Adrenal gland (tissue), 12 donors: ENCODE measurements around the gene CTNND2. TPM values are rescaled to one million over a fixed set of nuclear protein-coding genes. Genes with fewer than 3 reads are reported as not detected.
"Not testable (repeated sequence)": the region's sequence is repeated elsewhere in the genome, so short reads cannot be mapped to it uniquely, and the experiment has no call there.

Source experiments
- DNase-seq, 7 donors: peaks; one replicate each; pipeline ENCODE4 v3.0.0-alpha.2; 2019 to 2020
- H3K27ac ChIP-seq, 5 donors: fragments of 200-600 bp; sonication (generic) in 4 of 5; 1 replicate in 3 of 5; 2 replicates in 2 of 5; pipeline versions ENCODE4 v1.5.1 to v1.8.0; 2016 to 2020; ENCODE audit warnings: mild to moderate bottlenecking in 1 of 5
- H3K27me3 ChIP-seq: fragments of 200-600 bp; 2 replicates; pipeline ENCODE4 v1.8.0; 2021
- H3K36me3 ChIP-seq, 2 donors: fragments of 200-600 bp; replicated peaks in 1 of 2; 1 replicate in 1 of 2; 2 replicates in 1 of 2; pipeline versions ENCODE4 v1.5.1 to v1.8.0; 2018 to 2022
- H3K4me1 ChIP-seq, 2 donors: fragments of 200-600 bp; replicated peaks in 1 of 2; 1 replicate in 1 of 2; 2 replicates in 1 of 2; pipeline versions ENCODE4 v1.5.1 to v1.8.0; 2018 to 2021
- H3K4me3 ChIP-seq, 4 donors: fragments of 200-600 bp; sonication (generic) in 3 of 4; one replicate each; pipeline ENCODE4 v1.5.1; 2016 to 2018
- H3K9me3 ChIP-seq, 3 donors: fragments of 200-600 bp; sonication (generic) in 1 of 3; replicated peaks in 1 of 3; 1 replicate in 2 of 3; 2 replicates in 1 of 3; pipeline versions ENCODE4 v1.5.1 to v1.8.0; 2016 to 2021
- POLR2A ChIP-seq, 2 donors: fragments of 450-650 bp; IDR thresholded peaks; one replicate each; pipeline ENCODE4 v1.6.1; 2017; ENCODE audit warnings: antibody characterized with exemption in 2 of 2, mild to moderate bottlenecking in 2 of 2, moderate library complexity in 1 of 2
- WGBS, 4 donors: extraction: QIAGEN DNeasy Blood & Tissue Kit in 2 of 4; methylation state at CpG; one replicate each; pipeline versions ENCODE4 v1.1.5 to v1.1.7; 2013 to 2017; 5-methylcytosine and 5-hydroxymethylcytosine counted together
- intact Hi-C, 2 donors: fragments of 100-400 bp; cut with DNase I; formaldehyde crosslinking; loops; one replicate each; pipeline versions ENCODE4 v1.14.1 to v1.15.0; 2022 to 2023
- polyA plus RNA-seq, 3 donors: library from polyadenylated mRNA; stranded (reverse); fragments of 200-250 nt in 2 of 3; fragments of 350-450 nt in 1 of 3; fragmentation: Illumina TruSeq in 1 of 3; extraction: RNeasy Lipid Tissue Mini Kit (QIAGEN cat#74804) in 1 of 3; gene quantifications; one replicate each; pipeline ENCODE4 v1.2.3, GENCODE V29; 2013 to 2014
- total RNA-seq, 9 donors: library from RNA; depleted of rRNA in 4 of 9; stranded (reverse); fragments of >200 nt in 4 of 9; fragments of 120-200 nt in 1 of 9; fragmentation: NEBNext Ultra II Directional in 1 of 9; extraction: Animal tissue kit (Norgen Biotek cat#: 25700) in 1 of 9; gene quantifications; one replicate each; pipeline versions ENCODE4 v1.1.0 to v1.2.4, GENCODE V29; 2013 to 2023
- TF ChIP-seq, protein P1 (sequence below), 6 experiments: fragments of 450-650 bp in 4 of 6; fragments of 200-600 bp in 2 of 6; sonication (generic) in 1 of 6; IDR thresholded peaks; 1 replicate in 5 of 6; 2 replicates in 1 of 6; pipeline versions ENCODE4 v1.5.1 to v1.8.0; 2016 to 2021; ENCODE audit warnings: antibody characterized with exemption in 6 of 6, mild to moderate bottlenecking in 2 of 6, moderate library complexity in 1 of 6
- donor health status: healthy with polysubstance abuse.
- donor health status: Bipolar disorder and iron deficiency.
- donor health status: DM: yes; HTN: yes; CAD: no.
- donor health status: DM: no; HTN: no; CAD: no.
- donor health status: DM: no; HTN: no; CAD: no.
- donor health status: DM: yes; HTN: yes; CAD: no.

CTNND2 gene
- total and polyA plus RNA-seq, 12 donors, result 0.34 to 4.2 (median 1.1) TPM; not detected in 1

DNA sequence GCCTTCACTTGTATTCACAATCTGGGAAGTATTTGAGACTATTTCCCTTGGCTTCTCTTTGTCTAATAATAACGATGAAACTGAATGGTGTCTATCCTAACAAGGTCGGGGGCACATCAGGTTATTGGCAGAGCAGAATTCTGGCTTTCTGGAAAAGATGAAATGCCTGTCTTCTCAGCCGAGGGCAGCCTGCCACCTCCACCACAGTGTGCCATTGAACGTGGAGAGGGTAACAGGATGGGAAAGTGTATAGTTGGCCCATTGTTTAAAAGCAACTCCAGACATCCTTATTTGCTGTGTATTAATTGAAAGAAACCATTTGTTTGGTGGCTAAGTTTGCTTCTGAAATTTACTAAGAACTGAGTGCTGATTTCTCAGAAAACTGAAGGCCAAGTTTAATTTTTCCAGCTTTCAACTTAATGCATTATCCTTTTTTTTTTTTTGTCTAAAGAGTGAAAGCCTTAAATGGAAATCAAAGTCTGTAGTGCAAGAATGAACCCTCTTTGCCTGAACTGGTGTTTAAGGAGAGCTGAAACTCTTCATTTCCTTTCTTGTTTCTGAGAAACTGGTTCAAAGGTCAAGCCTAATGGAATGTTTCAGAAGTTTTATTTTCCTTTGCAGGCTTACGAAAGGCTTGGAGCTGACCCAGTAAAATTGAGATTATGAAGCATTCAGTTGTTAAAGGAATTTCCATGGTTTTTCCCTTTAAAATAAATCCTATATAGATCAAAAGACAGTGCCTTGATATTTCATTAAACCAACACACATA, 579.5 kb downstream of the CTNND2 start:
- no peaks in the 10 kb centered on the region for H3K27me3 ChIP-seq
- no peak overlapping the region for H3K4me3 ChIP-seq
- H3K36me3 ChIP-seq, result no peaks in the 10 kb centered on the region
- DNase-seq, result peak in 2 of 7 donors; percentile 11 to 19
- TF ChIP-seq, protein P1, sequence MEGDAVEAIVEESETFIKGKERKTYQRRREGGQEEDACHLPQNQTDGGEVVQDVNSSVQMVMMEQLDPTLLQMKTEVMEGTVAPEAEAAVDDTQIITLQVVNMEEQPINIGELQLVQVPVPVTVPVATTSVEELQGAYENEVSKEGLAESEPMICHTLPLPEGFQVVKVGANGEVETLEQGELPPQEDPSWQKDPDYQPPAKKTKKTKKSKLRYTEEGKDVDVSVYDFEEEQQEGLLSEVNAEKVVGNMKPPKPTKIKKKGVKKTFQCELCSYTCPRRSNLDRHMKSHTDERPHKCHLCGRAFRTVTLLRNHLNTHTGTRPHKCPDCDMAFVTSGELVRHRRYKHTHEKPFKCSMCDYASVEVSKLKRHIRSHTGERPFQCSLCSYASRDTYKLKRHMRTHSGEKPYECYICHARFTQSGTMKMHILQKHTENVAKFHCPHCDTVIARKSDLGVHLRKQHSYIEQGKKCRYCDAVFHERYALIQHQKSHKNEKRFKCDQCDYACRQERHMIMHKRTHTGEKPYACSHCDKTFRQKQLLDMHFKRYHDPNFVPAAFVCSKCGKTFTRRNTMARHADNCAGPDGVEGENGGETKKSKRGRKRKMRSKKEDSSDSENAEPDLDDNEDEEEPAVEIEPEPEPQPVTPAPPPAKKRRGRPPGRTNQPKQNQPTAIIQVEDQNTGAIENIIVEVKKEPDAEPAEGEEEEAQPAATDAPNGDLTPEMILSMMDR (IDR thresholded peaks at IDR 0.05), result no peak
- no peak for TF ChIP-seq POLR2A (IDR thresholded peaks at IDR 0.05)
- H3K27ac ChIP-seq, result peak overlapping the region in 4 of 5 donors; percentile 15 to 67 (median 44)
- intact Hi-C loops, result no loop called here
- peaks cover 7 to 26% of the 10 kb centered on the region in 2 donors for H3K4me1 ChIP-seq
- WGBS, 4 donors, result 26 to 42% (median 29%) methylated on average over 5 of the region's 5 CpGs
- H3K9me3 ChIP-seq, result no peaks in the 10 kb centered on the region

DNA sequence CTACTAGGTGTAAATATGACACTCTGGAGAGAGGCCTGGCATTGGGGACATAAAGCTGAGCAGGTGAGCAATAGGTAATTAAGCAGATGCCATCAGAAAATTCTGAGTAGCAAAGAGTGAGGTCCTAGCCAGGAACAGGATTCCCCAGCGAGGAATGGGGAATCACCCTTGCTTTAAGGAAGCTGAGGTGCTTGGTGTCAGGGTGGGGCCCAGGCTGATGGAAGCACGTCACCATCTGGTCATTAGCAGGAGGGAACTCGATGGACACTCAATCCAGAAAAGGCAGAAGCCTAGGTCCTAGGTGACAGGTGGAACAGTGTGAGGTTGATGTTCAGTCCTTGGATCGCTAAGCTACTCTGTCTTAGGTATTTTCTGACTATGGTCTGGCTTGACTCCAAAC, 580.5 kb downstream of the CTNND2 start:
- H3K36me3 ChIP-seq, result no peaks in the 10 kb centered on the region
- no peak overlapping the region for H3K4me3 ChIP-seq
- DNase-seq, result no peak
- TF ChIP-seq, protein P1 (IDR thresholded peaks at IDR 0.05), result no peak
- no peak for TF ChIP-seq POLR2A (IDR thresholded peaks at IDR 0.05)
- H3K4me1 ChIP-seq, result peaks cover 7 to 26% of the 10 kb centered on the region in 2 donors
- intact Hi-C loops, result no loop called here
- no peaks in the 10 kb centered on the region for H3K27me3 ChIP-seq
- H3K9me3 ChIP-seq, result no peaks in the 10 kb centered on the region
- peak overlapping the region in 3 of 5 donors; percentile 15 to 67 (median 62) for H3K27ac ChIP-seq
- WGBS, 4 donors, result 83 to 88% (median 84%) methylated on average over 4 of the region's 4 CpGs

DNA sequence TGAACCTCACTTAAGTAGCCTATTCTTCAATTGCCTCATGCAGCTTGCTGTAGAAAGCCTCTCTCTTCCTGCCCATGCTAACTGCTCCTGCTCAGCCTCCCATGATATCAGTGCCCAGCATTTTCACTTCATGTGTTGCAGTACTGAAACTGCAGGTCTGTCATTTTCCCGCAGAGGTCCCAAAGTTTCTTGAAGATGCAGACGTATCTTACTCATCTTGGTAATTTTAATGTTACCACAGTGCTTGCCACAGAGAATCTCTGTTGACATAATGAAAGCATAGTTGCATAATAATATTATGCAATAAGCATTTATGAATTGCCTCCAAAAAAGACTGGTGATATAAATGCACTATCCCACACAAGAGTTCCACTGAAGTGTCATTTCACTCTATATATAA, 582.1 kb downstream of the CTNND2 start:
- Histone ChIP-seq H3K36me3 (no peaks in the 10 kb centered on the region), H3K9me3 (no peaks in the 10 kb centered on the region), H3K27ac (no peak overlapping the region), H3K27me3 (no peaks in the 10 kb centered on the region), H3K4me1 (peaks cover 7 to 26% of the 10 kb centered on the region in 2 donors), H3K4me3 (no peak overlapping the region)
- intact Hi-C loops, result no loop called here
- DNase-seq, result peak in 3 of 7 donors; percentile 13 to 24 (median 17)
- WGBS, 4 donors, result 41 to 60% (median 44%) methylated on average over 2 of the region's 2 CpGs
- TF ChIP-seq POLR2A (IDR thresholded peaks at IDR 0.05), result no peak
- TF ChIP-seq, protein P1 (IDR thresholded peaks at IDR 0.05), result no peak

DNA sequence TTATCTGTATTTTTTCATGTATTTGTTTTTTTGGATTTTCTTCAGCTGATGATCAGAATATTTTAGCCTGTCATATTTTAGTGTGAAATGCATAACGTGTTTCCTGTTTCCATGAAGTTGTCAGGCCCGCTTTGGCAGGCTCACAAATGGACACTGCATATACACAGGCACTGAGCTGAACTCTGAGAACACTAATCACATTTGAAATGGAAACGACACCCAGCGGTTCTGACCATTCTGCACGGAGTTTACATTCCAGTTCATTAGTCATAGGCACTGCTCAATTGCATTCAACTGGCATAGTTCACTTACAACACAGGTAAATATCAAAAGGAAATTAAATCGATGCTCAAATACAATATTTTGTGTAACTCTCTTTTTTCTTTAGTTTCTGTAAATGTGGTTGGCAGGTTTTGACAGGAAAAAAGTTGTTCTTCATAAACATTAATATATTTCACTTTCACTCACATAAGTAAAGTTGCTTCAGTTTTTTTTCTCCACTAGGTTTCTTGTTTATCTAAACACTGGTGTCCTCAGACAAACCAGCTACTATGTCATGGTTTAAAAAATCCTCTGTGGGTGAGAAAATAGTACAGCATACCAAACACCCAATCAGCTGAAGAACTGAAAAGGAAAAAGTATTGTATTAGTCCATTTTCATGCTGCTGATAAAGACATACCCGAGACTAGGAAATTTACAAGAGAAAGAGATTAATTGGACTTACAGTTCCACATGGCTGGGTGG, 584.2 kb downstream of the CTNND2 start:
- Histone ChIP-seq H3K36me3 (no peaks in the 10 kb centered on the region), H3K4me3 (no peak overlapping the region), H3K27me3 (no peaks in the 10 kb centered on the region), H3K27ac (no peak overlapping the region), H3K4me1 (peaks cover 3 to 23% of the 10 kb centered on the region in 2 donors), H3K9me3 (no peaks in the 10 kb centered on the region)
- intact Hi-C loops, result no loop called here
- TF ChIP-seq, protein P1 (IDR thresholded peaks at IDR 0.05), result no peak
- no peak for TF ChIP-seq POLR2A (IDR thresholded peaks at IDR 0.05)
- no peak for DNase-seq
- WGBS, 4 donors, result 70 to 76% (median 74%) methylated on average over 7 of the region's 7 CpGs

DNA sequence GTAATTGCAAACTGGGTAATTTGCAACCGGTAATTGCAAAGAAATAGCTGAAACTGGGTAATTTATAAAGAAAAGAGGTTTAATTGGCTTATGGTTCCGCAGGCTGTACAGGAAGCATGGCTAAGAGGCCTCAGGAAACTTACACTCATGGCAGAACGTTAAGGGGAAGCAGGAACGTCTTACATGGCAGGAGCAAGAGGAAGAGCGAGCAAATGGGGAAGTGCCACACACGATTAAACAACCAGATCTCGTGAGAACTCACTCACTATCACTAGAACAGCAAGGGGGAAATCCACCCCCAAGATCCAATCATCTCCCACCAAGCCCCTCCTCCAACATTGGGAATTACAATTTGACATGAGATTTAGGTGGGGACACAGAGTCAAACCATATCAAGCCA, 590.6 kb downstream of the CTNND2 start:
- H3K36me3 ChIP-seq, H3K4me3 ChIP-seq, DNase-seq, H3K4me1 ChIP-seq, intact Hi-C loops, H3K27ac ChIP-seq, H3K27me3 ChIP-seq, H3K9me3 ChIP-seq: not testable (repeated sequence)
- 72 to 79% (median 76%) methylated on average over 7 of the region's 7 CpGs for WGBS, 4 donors
